H1 (cell line): Measurements from ENCODE around the gene RADIL. TPM values are rescaled to one million over a fixed set of nuclear protein-coding genes. Genes with fewer than 3 reads are reported as not detected.

Experiments
- CTCF ChIA-PET: fragments of 300-600 bp; sonication (Branson Sonifier 250); formaldehyde crosslinking; loops from one replicate; lab custom pipeline; 2021; ENCODE audit not compliant: partially characterized antibody; lab: Charles Lee
- POLR2A ChIA-PET: fragments of 300-600 bp; sonication (Branson Sonifier 250); formaldehyde crosslinking; loops from one replicate; lab custom pipeline; 2021; ENCODE audit warnings: inconsistent platforms; ENCODE audit not compliant: partially characterized antibody; lab: Charles Lee
- DNase-seq, 2 experiments: peaks; one replicate each; pipeline versions ENCODE4 v3.0.0 to v3.0.0-alpha.2; 2010 to 2022; ENCODE audit warnings: low spot score in 2 of 2, low read depth in 1 of 2, mixed read lengths in 1 of 2
- FAIRE-seq: peaks from 2 replicates; lab custom pipeline; 2011; peaks lifted over from hg19 to GRCh38; lab: Jason Lieb, UNC
- H2AFZ ChIP-seq: 2 replicates; pipeline ENCODE4 v1.8.1; 2012; ENCODE audit warnings: low read length, inconsistent platforms
- H2AK5ac ChIP-seq: 2 replicates; pipeline ENCODE4 v1.6.1; 2013; ENCODE audit warnings: low read depth, low read length
- H2BK120ac ChIP-seq: replicated peaks from 2 replicates; pipeline ENCODE3; 2013; ENCODE audit warnings: low read depth, low read length, inconsistent platforms
- H2BK12ac ChIP-seq: 2 replicates; pipeline ENCODE4 v1.6.1; 2013; ENCODE audit warnings: low read depth, low read length
- H2BK15ac ChIP-seq: 2 replicates; pipeline ENCODE4 v1.6.1; 2013; ENCODE audit warnings: low read length
- H2BK20ac ChIP-seq: 2 replicates; pipeline ENCODE4 v1.6.1; 2013; ENCODE audit warnings: low read length
- H2BK5ac ChIP-seq: 2 replicates; pipeline ENCODE4 v1.6.1; 2013; ENCODE audit warnings: low read depth, low read length
- H3K14ac ChIP-seq: 2 replicates; pipeline ENCODE4 v1.6.1; 2013; ENCODE audit warnings: inconsistent platforms; ENCODE audit not compliant: insufficient read length
- H3K18ac ChIP-seq: 2 replicates; pipeline ENCODE4 v1.6.1; 2013; ENCODE audit warnings: low read length; ENCODE audit errors: extremely low read depth
- H3K23ac ChIP-seq: 2 replicates; pipeline ENCODE4 v1.6.1; 2013; ENCODE audit warnings: inconsistent platforms; ENCODE audit not compliant: insufficient read length
- H3K23me2 ChIP-seq: 2 replicates; pipeline ENCODE4 v1.6.1; 2013; ENCODE audit warnings: low read depth, low read length
- H3K27ac ChIP-seq: 2 replicates; pipeline ENCODE4 v1.6.1; 2011; ENCODE audit warnings: low read depth, low read length, inconsistent platforms
- H3K27me3 ChIP-seq, 4 experiments: replicated peaks in 1 of 4; 1 replicate in 1 of 4; 2 replicates in 3 of 4; pipeline versions ENCODE4 v1.6.1 to v1.8.1; 2011 to 2013; ENCODE audit warnings: low read length in 3 of 4, mild to moderate bottlenecking in 3 of 4, inconsistent platforms in 2 of 4, mixed read lengths in 2 of 4, moderate library complexity in 1 of 4; ENCODE audit not compliant: control insufficient read depth in 3 of 4, insufficient read depth in 3 of 4; ENCODE audit errors: extremely low read depth in 1 of 4
- H3K36me3 ChIP-seq, 4 experiments: 2 replicates each; pipeline versions ENCODE4 v1.6.1 to v1.8.1; 2011 to 2013; ENCODE audit warnings: mild to moderate bottlenecking in 4 of 4, low read length in 3 of 4, moderate library complexity in 2 of 4, control low read depth in 1 of 4, inconsistent platforms in 1 of 4; ENCODE audit not compliant: insufficient read depth in 4 of 4, control insufficient read depth in 2 of 4
- H3K4ac ChIP-seq: replicated peaks from 2 replicates; pipeline ENCODE3; 2013; ENCODE audit warnings: low read length, low read depth, mixed read lengths, inconsistent platforms; ENCODE audit not compliant: insufficient read length
- H3K4me1 ChIP-seq, 4 experiments: replicated peaks in 1 of 4; 1 replicate in 1 of 4; 2 replicates in 3 of 4; pipeline versions ENCODE4 v1.6.1 to v1.8.1; 2011 to 2013; ENCODE audit warnings: low read length in 3 of 4, inconsistent platforms in 2 of 4, mixed read lengths in 1 of 4; ENCODE audit not compliant: insufficient read depth in 4 of 4, control insufficient read depth in 3 of 4
- H3K4me2 ChIP-seq, 2 experiments: 2 replicates each; pipeline versions ENCODE4 v1.6.1 to v1.8.1; 2011 to 2013; ENCODE audit warnings: low read depth in 2 of 2, low read length in 2 of 2, control low read depth in 1 of 2, inconsistent platforms in 1 of 2, mild to moderate bottlenecking in 1 of 2; ENCODE audit not compliant: insufficient read depth in 1 of 2
- H3K4me3 ChIP-seq, 4 experiments: fragments of 200-600, 300-600 bp in 1 of 4; sonication (generic), shearing (Covaris generic), sonication (Bioruptor Twin) in 1 of 4; 2 replicates each; pipeline versions ENCODE4 v1.5.1 to v1.8.1; 2011 to 2016; ENCODE audit warnings: low read length in 4 of 4, low read depth in 3 of 4, control low read depth in 2 of 4, inconsistent platforms in 2 of 4, mild to moderate bottlenecking in 2 of 4, mixed read lengths in 1 of 4, moderate library complexity in 1 of 4; ENCODE audit not compliant: insufficient read depth in 2 of 4; ENCODE audit errors: extremely low read depth in 1 of 4
- H3K56ac ChIP-seq: replicated peaks from 2 replicates; pipeline ENCODE3; 2013; ENCODE audit warnings: low read depth, mild to moderate bottlenecking, mixed read lengths, low read length, inconsistent platforms; ENCODE audit not compliant: insufficient read length
- H3K79me1 ChIP-seq: 2 replicates; pipeline ENCODE4 v1.6.1; 2013; ENCODE audit warnings: low read depth, low read length, control low read depth
- H3K79me2 ChIP-seq, 2 experiments: 2 replicates each; pipeline versions ENCODE4 v1.6.1 to v1.8.1; 2012 to 2013; ENCODE audit warnings: low read length in 2 of 2, mild to moderate bottlenecking in 2 of 2, inconsistent platforms in 1 of 2; ENCODE audit not compliant: insufficient read depth in 2 of 2, control insufficient read depth in 1 of 2
- H3K9ac ChIP-seq, 4 experiments: replicated peaks in 1 of 4; 1 replicate in 1 of 4; 2 replicates in 3 of 4; pipeline versions ENCODE4 v1.6.1 to v1.8.1; 2011 to 2013; ENCODE audit warnings: low read depth in 3 of 4, low read length in 3 of 4, control low read depth in 2 of 4, mild to moderate bottlenecking in 2 of 4, moderate library complexity in 2 of 4, inconsistent platforms in 1 of 4; ENCODE audit errors: extremely low read depth in 1 of 4
- H3K9me3 ChIP-seq, 2 experiments: 2 replicates each; pipeline versions ENCODE4 v1.6.1 to v1.8.1; 2012 to 2013; ENCODE audit warnings: mild to moderate bottlenecking in 2 of 2, moderate library complexity in 2 of 2, control low read depth in 1 of 2, inconsistent platforms in 1 of 2, low read depth in 1 of 2, low read length in 1 of 2, mixed read lengths in 1 of 2; ENCODE audit not compliant: insufficient read depth in 2 of 2
- H4K20me1 ChIP-seq, 2 experiments: replicated peaks in 1 of 2; 2 replicates each; pipeline versions ENCODE3 to v1.8.1; 2011 to 2013; ENCODE audit warnings: inconsistent platforms in 2 of 2, low read length in 2 of 2, mild to moderate bottlenecking in 1 of 2; ENCODE audit not compliant: insufficient read depth in 2 of 2, control insufficient read depth in 1 of 2
- H4K5ac ChIP-seq: 2 replicates; pipeline ENCODE4 v1.6.1; 2013; ENCODE audit warnings: low read length, low read depth, mixed read lengths, inconsistent platforms; ENCODE audit not compliant: insufficient read length
- H4K8ac ChIP-seq: 2 replicates; pipeline ENCODE4 v1.8.0; 2013; ENCODE audit warnings: mild to moderate bottlenecking, moderate library complexity, low read length, inconsistent platforms; ENCODE audit not compliant: insufficient read depth; ENCODE audit errors: extremely low read depth
- H4K91ac ChIP-seq: replicated peaks from 2 replicates; pipeline ENCODE3; 2013; ENCODE audit warnings: low read length, mixed read lengths, inconsistent platforms; ENCODE audit not compliant: insufficient read length
- EZH2 ChIP-seq: fragments of 200-600 bp; sonication (generic); IDR thresholded peaks from 2 replicates; pipeline ENCODE4 v1.7.1; 2012; ENCODE audit warnings: low read depth, mild to moderate bottlenecking, moderate library complexity, low read length, inconsistent platforms; ENCODE audit not compliant: severe bottlenecking
- POLR2AphosphoS5 ChIP-seq: IDR thresholded peaks from 2 replicates; pipeline ENCODE4 v1.6.1; 2011; ENCODE audit warnings: low read depth, low read length
- RAD21 ChIP-seq, 2 experiments: IDR thresholded peaks in 1 of 2; conservative IDR thresholded peaks in 1 of 2; 2 replicates each; pipeline ENCODE4 v1.6.1; 2011; ENCODE audit warnings: low read depth in 2 of 2, low read length in 2 of 2, improper control_type of control experiment in 1 of 2, inconsistent platforms in 1 of 2, mild to moderate bottlenecking in 1 of 2, moderate library complexity in 1 of 2
- RBBP5 ChIP-seq: IDR thresholded peaks from 2 replicates; pipeline ENCODE4 v1.7.1; 2012; ENCODE audit warnings: low read depth, mild to moderate bottlenecking, inconsistent platforms, low read length, moderate library complexity, borderline replicate concordance
- TCF12 ChIP-seq: IDR thresholded peaks from 2 replicates; pipeline ENCODE4 v1.6.1; 2011; ENCODE audit warnings: low read depth, mild to moderate bottlenecking, low read length
- WGBS, 2 experiments: shearing (Covaris generic) in 1 of 2; methylation state at CpG; one replicate each; pipeline versions ENCODE4 v1.1.6 to v1.1.7; 2013 to 2015; ENCODE audit warnings: low lambda C conversion rate in 2 of 2, mixed read lengths in 2 of 2, inconsistent platforms in 1 of 2, low coverage in 1 of 2, missing lambda C conversion rate in 1 of 2; ENCODE audit not compliant: insufficient replicate concordance in 2 of 2, insufficient coverage in 1 of 2, insufficient read length in 1 of 2; ENCODE audit errors: extremely low coverage in 1 of 2, missing lambda C conversion rate in 1 of 2; 5-methylcytosine and 5-hydroxymethylcytosine counted together
- polyA plus RNA-seq, 7 experiments: library from polyadenylated mRNA; depleted of rRNA in 3 of 7; stranded (reverse) in 5 of 7; unstranded in 2 of 7; fragments of >200 nt in 5 of 7; fragments of 200-250 nt in 2 of 7; gene quantifications; 1 replicate in 5 of 7; 2 replicates in 1 of 7; 4 replicates in 1 of 7; pipeline versions ENCODE4 v1.2.1 to v1.2.3, GENCODE V29; 2011 to 2013; ENCODE audit warnings: missing spikeins in 2 of 7, mixed read lengths in 2 of 7
- total RNA-seq: library from RNA; stranded (reverse); fragmentation: NEBNext Ultra II Directional; extraction: Animal tissue kit (Norgen Biotek cat#: 25700); gene quantifications from 2 replicates; pipeline ENCODE4 v1.2.1, GENCODE V29; 2021

The RADIL gene
- total and polyA plus RNA-seq, 2 of the 8 experiments (the other 6 are each of a cell fraction or from before 2014, with no cell fraction given) = 5.0 to 5.4 TPM

DNA sequence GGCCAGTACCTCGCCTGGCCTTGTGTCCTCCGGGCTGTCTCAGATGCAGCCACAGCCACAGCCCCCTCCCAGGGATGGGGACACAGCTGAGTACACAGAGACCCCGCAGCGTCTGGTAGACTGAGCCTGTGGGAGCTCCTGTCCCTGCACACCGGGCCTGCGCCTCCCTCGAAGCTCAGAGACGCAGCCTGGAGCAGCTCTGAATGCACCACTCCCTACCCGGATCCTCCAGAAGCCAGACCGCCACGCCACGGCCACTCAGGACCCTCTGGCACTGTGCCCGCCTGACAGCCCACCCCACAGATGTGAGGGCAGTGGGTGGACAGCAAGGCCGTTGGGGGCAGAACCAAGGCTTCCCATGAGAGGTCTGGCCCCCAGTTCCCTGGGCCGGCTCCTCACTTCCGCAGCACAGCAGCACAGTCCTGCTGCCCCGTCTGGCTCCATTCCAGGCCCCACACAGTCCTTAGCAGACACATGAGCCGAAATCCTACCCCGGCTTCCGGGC is 62.5 kb downstream of the RADIL start:
- Histone ChIP-seq H2BK20ac (no peak overlapping the region), H4K5ac (no peak overlapping the region), H3K4me3 (no peak overlapping the region), H4K8ac (no peak overlapping the region), H2BK120ac (no peak overlapping the region), H3K56ac (no peak overlapping the region), H3K36me3 (no peaks in the 10 kb centered on the region), H3K23me2 (no peaks in the 10 kb centered on the region), H3K79me2 (no peaks in the 10 kb centered on the region), H3K27ac (no peak overlapping the region), H3K27me3 (no peaks in the 10 kb centered on the region), H3K4ac (no peak overlapping the region), H3K4me2 (no peak overlapping the region), H3K79me1 (no peaks in the 10 kb centered on the region), H2BK12ac (no peak overlapping the region), H2BK15ac (no peak overlapping the region), H3K9me3 (no peaks in the 10 kb centered on the region), H3K14ac (no peak overlapping the region), H4K20me1 (peaks cover 0 to 2% of the 10 kb centered on the region in 2 experiments), H2AFZ (no peak overlapping the region), H3K18ac (no peak overlapping the region), H4K91ac (no peak overlapping the region), H3K23ac (no peak overlapping the region), H3K9ac (no peak overlapping the region), H2AK5ac (no peak overlapping the region), H2BK5ac (no peak overlapping the region), H3K4me1 (no peaks in the 10 kb centered on the region)
- no peak for TF ChIP-seq POLR2AphosphoS5
- TF ChIP-seq TCF12 = no peak
- no peak for TF ChIP-seq RBBP5
- no peak for TF ChIP-seq EZH2
- TF ChIP-seq RAD21 (IDR thresholded peaks at IDR 0.05 in 1 of 2, conservative IDR thresholded peaks at IDR 0.05 in 1 of 2; ENCODE audit: low read depth in 2 of 2, low read length in 2 of 2) = no peak
- peak in 1 of 2 experiments; percentile 41 for DNase-seq
- POLR2A ChIA-PET = no interaction called here
- 95% methylated on average over 20 of the region's 20 CpGs; no CpG with 5 or more reads in 1 of the 2 experiments for WGBS, 2 experiments
- CTCF ChIA-PET = no interaction called here
- FAIRE-seq = no peak
